ENCODE results near the gene HTR3E.
A peak's percentile ranks its signal among the peaks of the same experiment; 100 is the strongest.
"Not testable (repeated sequence)": the region's sequence is repeated elsewhere in the genome, so short reads cannot be mapped to it uniquely, and the experiment has no call there.

HTR3E gene, protein sequence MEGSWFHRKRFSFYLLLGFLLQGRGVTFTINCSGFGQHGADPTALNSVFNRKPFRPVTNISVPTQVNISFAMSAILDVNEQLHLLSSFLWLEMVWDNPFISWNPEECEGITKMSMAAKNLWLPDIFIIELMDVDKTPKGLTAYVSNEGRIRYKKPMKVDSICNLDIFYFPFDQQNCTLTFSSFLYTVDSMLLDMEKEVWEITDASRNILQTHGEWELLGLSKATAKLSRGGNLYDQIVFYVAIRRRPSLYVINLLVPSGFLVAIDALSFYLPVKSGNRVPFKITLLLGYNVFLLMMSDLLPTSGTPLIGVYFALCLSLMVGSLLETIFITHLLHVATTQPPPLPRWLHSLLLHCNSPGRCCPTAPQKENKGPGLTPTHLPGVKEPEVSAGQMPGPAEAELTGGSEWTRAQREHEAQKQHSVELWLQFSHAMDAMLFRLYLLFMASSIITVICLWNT

DNA sequence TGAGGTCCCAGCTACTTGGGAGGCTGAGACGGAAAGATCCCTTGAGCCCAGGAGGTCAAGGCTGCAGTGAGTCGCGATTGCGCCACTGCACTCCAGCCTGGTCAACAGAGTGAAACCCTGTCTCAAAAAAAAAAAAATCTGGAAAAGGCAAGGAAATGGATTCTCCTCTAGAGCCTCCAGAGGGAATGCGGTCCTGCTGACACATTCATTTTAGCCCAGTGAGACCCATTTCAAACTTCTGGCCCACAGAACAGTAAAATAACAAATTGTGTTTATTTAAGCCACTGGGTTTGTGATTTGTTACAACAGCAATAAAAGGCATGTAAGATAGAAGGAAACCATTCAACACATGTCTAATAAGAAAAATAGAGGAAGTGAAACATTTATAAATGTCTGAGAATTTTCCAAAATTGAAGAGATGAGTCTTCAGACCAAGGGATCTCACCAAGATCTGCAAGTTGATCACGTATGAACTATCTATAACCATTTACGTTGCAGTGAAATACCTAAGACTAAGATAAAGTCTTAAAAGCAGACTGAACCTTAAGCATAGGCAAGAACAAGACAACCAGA is at the start of gene HTR3E:
HTR3E (plus strand) TSS at position 254 of the 573 bp plus-strand sequence. CDS start 466 bp downstream, outside the sequence.
- no peak for DNase-seq

DNA sequence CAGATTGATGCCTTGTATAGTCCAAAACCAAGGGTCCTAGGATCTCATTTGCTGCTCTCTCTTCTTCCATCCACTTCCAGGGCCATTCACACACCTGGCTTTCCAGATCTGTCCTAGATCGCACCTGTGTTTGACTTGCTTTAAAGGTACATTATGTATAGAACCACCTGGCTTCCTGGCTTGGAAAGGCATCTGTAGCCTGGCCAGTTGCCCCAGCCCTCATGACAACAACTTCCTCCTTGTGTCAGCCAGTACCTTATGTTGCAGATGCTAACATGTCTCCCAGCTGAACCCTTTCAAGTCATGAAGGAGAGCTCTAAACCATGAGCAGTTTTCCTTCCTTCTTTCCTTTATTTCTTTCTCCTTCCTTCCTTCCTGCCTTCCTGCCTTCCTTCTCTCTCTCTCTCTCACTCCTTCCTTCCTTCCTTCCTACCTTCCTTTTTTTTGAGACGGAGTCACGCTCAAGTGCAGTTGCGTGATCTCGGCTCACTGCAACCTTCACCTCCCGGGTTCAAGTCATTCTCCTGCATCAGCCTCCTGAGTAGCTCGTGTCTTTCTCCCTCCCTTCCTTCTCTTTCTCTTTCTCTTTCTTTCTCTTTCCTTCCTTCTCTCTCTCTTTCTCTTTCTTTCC is 46.5 kb upstream of the HTR3E start:
- DNase-seq, result no peak

GRCh38 chr3:184052767-184053166 is 44.1 kb upstream of the HTR3E start, which contains the start of gene HTR3C:
TSS of gene HTR3C (plus strand) at chr3:184053047. CDS start at chr3:184053081, 34 bp downstream.
- DNase-seq, result no peak

- DNase-seq, result no peak
These were observed 38.8 kb upstream of the HTR3E start for GRCh38 chr3:184058029-184058428.

GRCh38 chr3:184059424-184059823 is 37.4 kb upstream of the HTR3E start:
- no peak for DNase-seq

DNA sequence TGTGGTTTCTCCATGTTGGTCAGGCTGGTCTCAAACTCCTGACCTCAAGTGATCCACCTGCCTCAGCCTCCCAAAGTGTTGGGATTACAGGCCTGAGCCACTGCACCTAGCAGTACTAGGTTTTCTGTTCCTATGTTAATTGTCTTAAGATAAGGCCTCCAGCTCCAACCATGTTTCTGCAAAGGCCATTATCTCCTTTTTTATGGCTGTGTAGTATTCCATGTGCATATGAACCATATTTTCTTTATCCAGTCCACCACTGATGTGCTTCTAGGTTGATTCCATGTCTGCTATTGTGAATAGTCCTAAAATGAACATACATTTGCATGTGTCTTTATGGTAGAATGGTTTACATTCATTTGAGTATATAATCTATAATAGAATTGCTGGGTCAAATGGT is 34.2 kb upstream of the HTR3E start:
- DNase-seq, result no peak

- no peak for DNase-seq
These were observed 30.7 kb upstream of the HTR3E start for GRCh38 chr3:184066211-184066610.

GRCh38 chr3:184067573-184068055 is 29.2 kb upstream of the HTR3E start:
- DNase-seq, result peak; percentile 14

- no peak for DNase-seq
These were observed 28.5 kb upstream of the HTR3E start for GRCh38 chr3:184068344-184068743.

DNA sequence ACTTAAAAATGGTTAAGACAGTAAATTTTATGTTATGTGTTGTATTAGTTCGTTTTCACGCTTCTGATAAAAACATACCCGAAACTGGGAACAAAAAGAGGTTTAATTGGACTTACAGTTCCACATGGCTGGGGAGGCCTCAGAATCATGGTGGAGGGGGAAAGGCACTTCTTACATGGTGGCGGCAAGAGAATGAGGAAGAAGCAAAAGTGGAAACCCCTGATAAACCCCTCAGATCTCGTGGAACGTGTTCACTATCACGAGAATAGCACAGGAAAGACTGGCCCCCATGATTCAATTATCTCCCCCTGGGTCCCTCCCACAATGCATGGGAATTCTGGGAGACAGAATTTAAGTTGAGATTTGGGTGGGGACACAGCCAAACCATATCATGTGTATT is 25.7 kb upstream of the HTR3E start:
- not testable (repeated sequence) for DNase-seq

- DNase-seq, result no peak
These were observed 23.2 kb upstream of the HTR3E start for GRCh38 chr3:184073621-184074020.

- DNase-seq, result no peak
These were observed 21.0 kb upstream of the HTR3E start for GRCh38 chr3:184075901-184076300.

DNA sequence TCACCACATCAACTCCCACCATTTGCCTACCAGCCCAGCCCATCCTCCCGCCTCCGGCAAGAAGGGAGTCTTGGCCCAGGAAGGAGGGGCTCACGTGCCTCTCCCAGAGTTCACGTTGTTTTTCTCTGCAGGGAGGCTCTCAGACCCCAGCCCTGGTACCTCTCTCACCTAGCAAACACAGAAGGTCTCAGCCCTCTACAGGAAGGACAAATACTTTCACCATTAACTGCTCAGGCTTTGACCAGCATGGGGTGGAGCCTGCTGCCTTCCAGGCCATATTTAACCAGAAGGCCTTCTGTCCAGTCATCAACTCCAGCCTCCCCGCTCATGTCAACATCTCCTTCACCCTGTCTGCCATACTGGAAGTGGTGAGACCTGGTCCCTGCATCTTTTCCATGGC is 19.0 kb upstream of the HTR3E start:
- DNase-seq, result no peak

- no peak for DNase-seq
These were observed 18.0 kb upstream of the HTR3E start for GRCh38 chr3:184078851-184079250.

DNA sequence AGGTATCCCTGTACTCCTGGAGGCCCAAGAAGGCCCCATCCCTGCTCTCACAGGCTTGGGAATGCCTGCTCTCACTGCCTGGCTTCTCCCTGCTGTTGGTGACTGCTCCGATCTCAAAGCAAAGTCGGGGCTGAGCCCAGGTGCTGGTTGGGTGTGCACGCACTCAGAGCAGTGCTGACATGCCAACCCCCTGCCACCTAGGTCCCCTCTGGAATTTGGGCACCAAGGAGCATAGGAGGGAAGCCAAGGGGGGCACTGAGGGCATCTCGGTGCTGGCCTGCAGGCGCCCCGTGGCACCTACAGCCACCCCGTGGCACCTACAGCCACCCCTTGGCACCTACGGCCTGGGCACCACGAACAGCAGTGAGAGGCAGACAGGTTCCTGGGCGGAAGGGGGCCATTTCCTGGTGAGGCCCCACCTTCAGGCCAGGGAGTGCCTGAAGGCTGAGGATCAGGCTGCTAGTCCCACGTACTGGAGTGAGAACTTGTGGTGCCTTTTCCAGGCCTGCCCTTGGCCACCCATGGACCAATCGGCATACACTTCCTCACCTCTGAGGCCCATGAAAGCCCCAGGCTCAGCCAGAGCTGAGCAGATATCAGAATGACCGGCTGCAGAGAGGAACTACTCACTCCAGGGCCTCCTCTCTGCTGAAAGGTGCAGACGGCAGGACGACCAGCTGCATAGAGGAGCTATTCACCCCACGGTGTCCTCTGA is 15.6 kb upstream of the HTR3E start:
- no peak for DNase-seq

DNA sequence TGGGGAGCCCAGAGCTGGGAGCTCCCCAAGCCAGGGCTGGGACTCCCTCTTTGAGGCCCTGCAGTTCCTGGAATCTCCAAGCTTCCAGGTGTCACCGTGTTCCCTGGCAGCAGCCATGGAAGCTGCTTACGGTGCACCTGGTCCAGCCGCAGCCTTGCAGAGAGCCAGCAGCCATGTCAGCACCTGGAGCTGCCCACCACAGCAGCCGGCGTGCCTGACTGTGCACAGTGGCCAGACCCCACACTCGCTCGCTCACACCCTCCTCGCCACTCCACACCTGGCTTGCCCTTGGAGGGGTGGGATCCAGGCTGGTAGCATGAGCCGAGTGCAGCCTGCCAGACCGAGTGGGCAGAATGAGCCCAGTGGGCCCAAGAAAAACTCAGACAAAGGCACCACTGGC is 14.8 kb upstream of the HTR3E start:
- DNase-seq, result no peak

GRCh38 chr3:184082465-184082864 is 14.4 kb upstream of the HTR3E start:
- no peak for DNase-seq

GRCh38 chr3:184085389-184085852 is 11.4 kb upstream of the HTR3E start:
- DNase-seq, result peak; percentile 24

DNA sequence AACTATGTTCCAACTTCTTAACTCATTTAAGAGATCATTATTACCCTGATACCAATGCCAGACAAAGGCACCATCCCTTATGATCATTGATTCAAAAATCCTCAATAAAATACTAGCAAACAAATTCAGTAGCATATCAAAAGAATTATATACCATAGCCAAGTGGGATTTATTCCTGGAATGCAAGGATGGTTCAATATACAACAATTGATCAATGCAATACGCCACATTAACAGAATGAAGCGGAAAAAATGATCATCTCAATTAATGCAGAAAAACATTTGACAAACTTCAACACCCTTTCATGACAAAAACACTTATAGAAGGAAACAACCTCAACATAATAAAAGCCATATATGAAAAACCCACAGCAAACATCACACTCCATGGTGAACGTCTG is 4.7 kb upstream of the HTR3E start:
- DNase-seq, result no peak

- DNase-seq, result no peak
These were observed 692 bp downstream of the HTR3E start for GRCh38 chr3:184097556-184097955.

- no peak for DNase-seq
These were observed 3.2 kb downstream of the HTR3E start for GRCh38 chr3:184099806-184100686.

DNA sequence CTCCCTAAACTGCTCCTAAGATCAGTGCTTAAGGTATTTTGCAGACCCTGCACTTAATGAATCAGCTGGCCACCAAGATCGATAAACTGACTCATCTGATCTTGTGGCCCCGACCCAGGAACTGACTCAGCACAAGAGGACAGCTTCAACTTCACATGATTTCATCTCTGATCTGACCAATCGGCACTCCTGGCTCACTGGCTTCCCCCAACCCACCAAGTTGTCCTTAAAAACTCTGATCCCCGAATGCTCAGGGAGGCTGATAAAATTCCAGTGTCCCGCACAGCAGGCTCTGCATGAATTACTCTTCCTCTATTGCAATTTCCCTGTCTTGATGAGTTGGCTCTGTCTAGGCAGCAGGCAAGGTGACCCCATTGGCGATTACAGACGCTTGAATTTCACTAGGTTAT is 13.5 kb downstream of the HTR3E start:
- peak; percentile 41 for DNase-seq
